Endodermal cell (in vitro differentiated cells): ENCODE results near the gene CHP2. TPM values are rescaled to one million over a fixed set of nuclear protein-coding genes. Genes with fewer than 3 reads are reported as not detected.
A peak's percentile ranks its signal among the peaks of the same experiment; 100 is the strongest.
"Not testable (repeated sequence)": the region's sequence is repeated elsewhere in the genome, so short reads cannot be mapped to it uniquely, and the experiment has no call there.

Source experiments
- DNase-seq: peaks from one replicate; pipeline ENCODE4 v3.0.0-alpha.2; 2017
- H3K27ac ChIP-seq: 2 replicates; pipeline ENCODE4 v1.5.1; 2013; ENCODE audit warnings: mild to moderate bottlenecking, low read depth, low read length, moderate library complexity
- H3K27me3 ChIP-seq: 2 replicates; pipeline ENCODE4 v1.6.1; 2013; ENCODE audit warnings: mild to moderate bottlenecking, low read length, moderate library complexity; ENCODE audit not compliant: insufficient read depth, control insufficient read depth, poor library complexity, severe bottlenecking
- H3K36me3 ChIP-seq: 2 replicates; pipeline ENCODE4 v1.7.0; 2013; ENCODE audit warnings: mild to moderate bottlenecking, low read length, moderate library complexity; ENCODE audit not compliant: control insufficient read depth, insufficient read depth
- H3K4me1 ChIP-seq: one replicate; pipeline ENCODE4 v1.7.0; 2013; ENCODE audit warnings: low read length; ENCODE audit not compliant: control insufficient read depth, insufficient read depth
- H3K4me3 ChIP-seq: 2 replicates; pipeline ENCODE4 v1.5.1; 2013; ENCODE audit warnings: mild to moderate bottlenecking, low read length, moderate library complexity
- H3K9ac ChIP-seq: 2 replicates; pipeline ENCODE4 v1.6.1; 2013; ENCODE audit warnings: mild to moderate bottlenecking, low read length, moderate library complexity; ENCODE audit not compliant: poor library complexity, severe bottlenecking; ENCODE audit errors: extremely low read depth
- H3K9me3 ChIP-seq: 2 replicates; pipeline ENCODE4 v1.6.1; 2013; ENCODE audit warnings: mild to moderate bottlenecking, low read length, moderate library complexity; ENCODE audit not compliant: control insufficient read depth
- H3K27ac Mint-ChIP-seq: 2 replicates; pipeline ENCODE4 v1.8.0; 2020; ENCODE audit warnings: mixed read lengths
- H3K27me3 Mint-ChIP-seq: 2 replicates; pipeline ENCODE4 v1.8.0; 2021; ENCODE audit warnings: mild to moderate bottlenecking, mixed read lengths; ENCODE audit not compliant: insufficient read depth
- H3K36me3 Mint-ChIP-seq: 2 replicates; pipeline ENCODE4 v1.8.0; 2020; ENCODE audit warnings: low read depth, mixed read lengths
- H3K4me1 Mint-ChIP-seq: 2 replicates; pipeline ENCODE4 v1.8.0; 2020; ENCODE audit warnings: mixed read lengths
- H3K4me3 Mint-ChIP-seq: 2 replicates; pipeline ENCODE4 v1.8.0; 2020; ENCODE audit warnings: mild to moderate bottlenecking, moderate library complexity, mixed read lengths
- H3K9me3 Mint-ChIP-seq: 2 replicates; pipeline ENCODE4 v1.8.0; 2020; ENCODE audit warnings: mild to moderate bottlenecking, mixed read lengths
- WGBS, 2 experiments: methylation state at CpG; one replicate each; pipeline versions ENCODE4 v1.1.5 to v1.1.7; 2013; ENCODE audit warnings: missing lambda C conversion rate in 2 of 2, mixed read lengths in 1 of 2; ENCODE audit not compliant: insufficient coverage in 1 of 2, insufficient read length in 1 of 2; 5-methylcytosine and 5-hydroxymethylcytosine counted together
- total RNA-seq, 2 donors: library from RNA; stranded (reverse); fragmentation: NEBNext Ultra II Directional in 1 of 2; extraction: Animal tissue kit (Norgen Biotek cat#: 25700) in 1 of 2; gene quantifications; 2 replicates in 1 of 2; 3 replicates in 1 of 2; pipeline ENCODE4 v1.2.1, GENCODE V29; 2021
- TF ChIP-seq, protein P1 (sequence below): fragments of 200-600 bp; sonication (generic); conservative IDR thresholded peaks from 2 replicates; pipeline ENCODE4 v1.5.0; 2021; ENCODE audit warnings: antibody characterized with exemption, mild to moderate bottlenecking

CHP2 gene
- total RNA-seq, 2 donors from 2014 or later = 0.46 to 1.2 TPM

DNA sequence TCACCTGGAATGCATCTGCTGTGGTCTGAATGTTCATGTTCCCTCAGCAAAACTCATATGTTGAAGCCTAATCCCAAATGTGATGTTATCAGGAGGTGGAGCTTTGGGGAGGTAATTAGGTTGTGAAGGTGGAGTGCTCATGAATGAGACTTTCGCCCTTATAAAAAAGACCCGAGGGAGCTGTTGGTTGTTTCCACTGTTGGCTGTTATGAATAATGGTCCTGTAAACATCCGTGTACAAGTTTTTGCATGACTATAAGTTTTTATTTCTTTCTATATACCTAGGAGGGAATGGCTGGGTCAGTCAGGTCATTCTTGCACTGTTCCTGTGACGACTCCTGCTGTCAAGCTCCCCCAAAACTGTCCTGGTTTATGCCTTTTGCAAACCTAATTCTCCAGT, 9.6 kb upstream of the CHP2 start:
- peaks cover 30% of the 10 kb centered on the region for H3K27me3 Mint-ChIP-seq
- no peaks in the 10 kb centered on the region for H3K36me3 Mint-ChIP-seq
- 80 to 92% methylated on average over 2 to 4 of the region's 4 CpGs for WGBS, 2 experiments
- H3K27ac Mint-ChIP-seq = no peak overlapping the region
- no peaks in the 10 kb centered on the region for H3K4me1 ChIP-seq
- no peak overlapping the region for H3K4me3 ChIP-seq
- H3K9me3 Mint-ChIP-seq = no peaks in the 10 kb centered on the region
- no peaks in the 10 kb centered on the region for H3K4me1 Mint-ChIP-seq
- TF ChIP-seq, protein P1, sequence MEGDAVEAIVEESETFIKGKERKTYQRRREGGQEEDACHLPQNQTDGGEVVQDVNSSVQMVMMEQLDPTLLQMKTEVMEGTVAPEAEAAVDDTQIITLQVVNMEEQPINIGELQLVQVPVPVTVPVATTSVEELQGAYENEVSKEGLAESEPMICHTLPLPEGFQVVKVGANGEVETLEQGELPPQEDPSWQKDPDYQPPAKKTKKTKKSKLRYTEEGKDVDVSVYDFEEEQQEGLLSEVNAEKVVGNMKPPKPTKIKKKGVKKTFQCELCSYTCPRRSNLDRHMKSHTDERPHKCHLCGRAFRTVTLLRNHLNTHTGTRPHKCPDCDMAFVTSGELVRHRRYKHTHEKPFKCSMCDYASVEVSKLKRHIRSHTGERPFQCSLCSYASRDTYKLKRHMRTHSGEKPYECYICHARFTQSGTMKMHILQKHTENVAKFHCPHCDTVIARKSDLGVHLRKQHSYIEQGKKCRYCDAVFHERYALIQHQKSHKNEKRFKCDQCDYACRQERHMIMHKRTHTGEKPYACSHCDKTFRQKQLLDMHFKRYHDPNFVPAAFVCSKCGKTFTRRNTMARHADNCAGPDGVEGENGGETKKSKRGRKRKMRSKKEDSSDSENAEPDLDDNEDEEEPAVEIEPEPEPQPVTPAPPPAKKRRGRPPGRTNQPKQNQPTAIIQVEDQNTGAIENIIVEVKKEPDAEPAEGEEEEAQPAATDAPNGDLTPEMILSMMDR = no peak
- H3K27me3 ChIP-seq = peaks cover 17% of the 10 kb centered on the region
- H3K9ac ChIP-seq = no peak overlapping the region
- H3K9me3 ChIP-seq = no peaks in the 10 kb centered on the region
- H3K36me3 ChIP-seq = no peaks in the 10 kb centered on the region
- H3K4me3 Mint-ChIP-seq = no peak overlapping the region
- no peak overlapping the region for H3K27ac ChIP-seq
- no peak for DNase-seq

DNA sequence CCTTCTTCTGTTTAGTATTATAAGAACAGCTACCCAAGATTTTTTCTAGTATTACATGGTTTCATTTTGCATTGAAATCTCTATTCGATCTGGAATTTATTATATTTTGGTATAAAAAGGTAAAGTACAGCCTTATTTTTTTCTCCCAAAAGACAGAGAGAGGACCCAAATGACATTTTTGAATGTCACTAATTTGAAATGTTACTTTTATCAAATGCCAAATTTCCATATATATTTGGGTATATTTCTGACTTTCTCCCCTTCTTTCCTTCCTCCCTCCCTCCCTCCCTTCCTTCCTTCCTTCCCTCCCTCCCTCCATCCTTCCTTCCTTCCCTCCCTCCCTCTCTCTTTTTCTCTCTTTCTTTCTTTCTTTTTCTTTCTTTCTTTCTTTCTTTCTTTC, 6.2 kb upstream of the CHP2 start:
- Mint-ChIP-seq H3K9me3 (no peaks in the 10 kb centered on the region), H3K4me1 (no peaks in the 10 kb centered on the region), H3K27me3 (peaks cover 36% of the 10 kb centered on the region), H3K4me3 (no peak overlapping the region), H3K36me3 (no peaks in the 10 kb centered on the region), H3K27ac (no peak overlapping the region)
- WGBS, 2 experiments = 80 to 100% methylated on average over 1 of the region's 1 CpG
- no peaks in the 10 kb centered on the region for H3K36me3 ChIP-seq
- TF ChIP-seq, protein P1 = no peak
- no peaks in the 10 kb centered on the region for H3K9me3 ChIP-seq
- peaks cover 17% of the 10 kb centered on the region for H3K27me3 ChIP-seq
- no peak overlapping the region for H3K27ac ChIP-seq
- no peaks in the 10 kb centered on the region for H3K4me1 ChIP-seq
- no peak for DNase-seq
- H3K4me3 ChIP-seq = no peak overlapping the region
- H3K9ac ChIP-seq = no peak overlapping the region

DNA sequence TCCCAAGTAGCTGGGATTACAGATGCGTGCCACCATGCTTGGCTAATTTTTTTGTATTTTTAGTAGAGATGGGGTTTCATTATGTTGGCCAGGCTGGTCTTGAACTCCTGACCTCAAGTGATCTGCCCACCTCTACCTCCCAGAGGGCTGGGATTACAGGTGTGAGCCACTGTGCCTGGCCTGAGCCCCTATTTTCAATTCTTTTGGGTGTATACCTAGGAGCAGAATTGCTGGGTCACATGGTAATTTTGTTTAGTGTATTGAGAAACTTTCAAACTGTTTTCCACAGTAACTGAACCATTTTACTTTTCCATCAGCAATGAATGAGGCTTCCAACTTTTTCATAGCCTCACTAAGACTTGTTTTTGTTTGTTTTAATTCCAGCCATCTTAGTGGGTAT, 3.8 kb upstream of the CHP2 start:
- not testable (repeated sequence) for H3K27ac ChIP-seq, H3K36me3 ChIP-seq, H3K9me3 ChIP-seq, H3K4me3 ChIP-seq, H3K4me3 Mint-ChIP-seq, H3K4me1 Mint-ChIP-seq, H3K27ac Mint-ChIP-seq, H3K9me3 Mint-ChIP-seq, H3K36me3 Mint-ChIP-seq, H3K4me1 ChIP-seq, H3K9ac ChIP-seq, DNase-seq
- peaks cover 31% of the 10 kb centered on the region for H3K27me3 ChIP-seq
- H3K27me3 Mint-ChIP-seq = peaks cover 42% of the 10 kb centered on the region
- no CpG with 5 or more reads among the region's 1 CpG for WGBS, 2 experiments

DNA sequence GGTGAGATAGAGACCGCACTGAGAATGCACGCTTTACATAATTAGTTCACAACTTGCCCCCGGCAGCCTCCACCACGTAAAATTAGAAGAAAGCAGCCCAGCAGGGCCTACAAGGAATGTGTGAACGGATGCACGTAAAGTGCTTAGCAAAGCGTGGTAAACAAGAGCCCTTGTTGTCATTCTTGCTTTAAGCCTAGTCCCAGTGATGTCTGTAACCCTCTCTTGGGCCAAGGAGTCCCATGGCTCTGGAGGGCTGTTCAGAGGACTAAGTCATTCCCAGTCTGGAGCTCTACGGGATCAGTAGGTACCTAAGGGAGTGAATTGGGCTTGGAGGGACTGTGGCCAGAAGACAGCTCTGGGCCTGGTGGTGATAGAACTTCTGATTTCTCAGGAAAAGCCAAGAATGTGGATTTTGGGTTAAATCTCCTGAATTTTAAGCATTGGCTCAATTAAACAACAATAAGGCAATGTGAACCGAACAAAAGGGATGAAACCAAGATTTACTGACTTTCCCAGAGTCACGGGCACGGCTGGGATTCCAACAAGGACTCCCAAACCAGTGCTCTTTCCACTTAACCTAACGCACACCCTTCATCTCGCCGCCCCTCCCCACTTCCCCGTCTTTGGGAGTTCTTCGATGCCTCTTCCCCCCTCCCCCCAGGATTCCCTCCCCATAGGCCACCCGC, 775 bp upstream of the CHP2 start:
- Mint-ChIP-seq H3K4me3 (peak overlapping the region; percentile 46), H3K4me1 (no peaks in the 10 kb centered on the region), H3K9me3 (peaks cover 12% of the 10 kb centered on the region), H3K36me3 (peaks cover 1% of the 10 kb centered on the region), H3K27ac (no peak overlapping the region), H3K27me3 (peaks cover 60% of the 10 kb centered on the region)
- DNase-seq = peak; percentile 70
- no peak overlapping the region for H3K9ac ChIP-seq
- 64 to 87% methylated on average over 9 to 17 of the region's 17 CpGs for WGBS, 2 experiments
- H3K36me3 ChIP-seq = no peaks in the 10 kb centered on the region
- no peak overlapping the region for H3K4me3 ChIP-seq
- peaks cover 28% of the 10 kb centered on the region for H3K27me3 ChIP-seq
- no peaks in the 10 kb centered on the region for H3K9me3 ChIP-seq
- H3K27ac ChIP-seq = no peak overlapping the region
- TF ChIP-seq, protein P1 = no peak
- H3K4me1 ChIP-seq = no peaks in the 10 kb centered on the region
